ENCODE measurements around the gene RAP1GDS1.
"Not testable (repeated sequence)": the region's sequence is repeated elsewhere in the genome, so short reads cannot be mapped to it uniquely, and the experiment has no call there.

The RAP1GDS1 gene

GRCh38 chr4:98260579-98261404, at the start of gene RAP1GDS1:
RAP1GDS1 (plus strand) TSS chr4:98261384; CDS start chr4:98261566, 182 bp downstream.
- DNase-seq: peak; percentile 94

- no peak for DNase-seq
Measured at GRCh38 chr4:98222306-98222705, 38.9 kb upstream of the RAP1GDS1 start.

- no peak for DNase-seq
Measured at GRCh38 chr4:98226396-98226795, 34.8 kb upstream of the RAP1GDS1 start.

- no peak for DNase-seq
Measured at GRCh38 chr4:98230961-98231360, 30.2 kb upstream of the RAP1GDS1 start.

- DNase-seq: peak; percentile 56
Measured at GRCh38 chr4:98232202-98232601, 29.0 kb upstream of the RAP1GDS1 start.

- DNase-seq: no peak
Measured at GRCh38 chr4:98237204-98237603, 24.0 kb upstream of the RAP1GDS1 start.

- no peak for DNase-seq
Measured at GRCh38 chr4:98242063-98242462, 19.1 kb upstream of the RAP1GDS1 start.

GRCh38 chr4:98242538-98242937, 18.6 kb upstream of the RAP1GDS1 start:
- no peak for DNase-seq

- no peak for DNase-seq
Measured at GRCh38 chr4:98245226-98245625, 16.0 kb upstream of the RAP1GDS1 start.

GRCh38 chr4:98248934-98249333, 12.2 kb upstream of the RAP1GDS1 start:
- no peak for DNase-seq

GRCh38 chr4:98249831-98250230, 11.4 kb upstream of the RAP1GDS1 start:
- DNase-seq: no peak

GRCh38 chr4:98253499-98253898, 7.7 kb upstream of the RAP1GDS1 start:
- no peak for DNase-seq

- no peak for DNase-seq
Measured at GRCh38 chr4:98260047-98260578, 1.1 kb upstream of the RAP1GDS1 start.

GRCh38 chr4:98261405-98262291, 464 bp downstream of the RAP1GDS1 start:
- no peak for DNase-seq

- no peak for DNase-seq
Measured at GRCh38 chr4:98262431-98262830, 1.2 kb downstream of the RAP1GDS1 start.

- no peak for DNase-seq
Measured at GRCh38 chr4:98267498-98267897, 6.3 kb downstream of the RAP1GDS1 start.

- no peak for DNase-seq
Measured at GRCh38 chr4:98275145-98275544, 14.0 kb downstream of the RAP1GDS1 start.

GRCh38 chr4:98283219-98284189, 22.3 kb downstream of the RAP1GDS1 start:
- no peak for DNase-seq

- no peak for DNase-seq
Measured at GRCh38 chr4:98284640-98285046, 23.5 kb downstream of the RAP1GDS1 start.

GRCh38 chr4:98285676-98286075, 24.5 kb downstream of the RAP1GDS1 start:
- DNase-seq: no peak

GRCh38 chr4:98287328-98287727, 26.1 kb downstream of the RAP1GDS1 start:
- no peak for DNase-seq

GRCh38 chr4:98288671-98289070, 27.5 kb downstream of the RAP1GDS1 start:
- DNase-seq: not testable (repeated sequence)
